H1 (cell line): ENCODE results near the gene MTERF2. TPM values are rescaled to one million over a fixed set of nuclear protein-coding genes. Genes with fewer than 3 reads are reported as not detected.
A peak's percentile ranks its signal among the peaks of the same experiment; 100 is the strongest.

Experiments
- CTCF ChIA-PET: fragments of 300-600 bp; sonication (Branson Sonifier 250); formaldehyde crosslinking; loops from one replicate; lab custom pipeline; 2021; ENCODE audit not compliant: partially characterized antibody; lab: Charles Lee
- POLR2A ChIA-PET: fragments of 300-600 bp; sonication (Branson Sonifier 250); formaldehyde crosslinking; loops from one replicate; lab custom pipeline; 2021; ENCODE audit warnings: inconsistent platforms; ENCODE audit not compliant: partially characterized antibody; lab: Charles Lee
- DNase-seq, 2 experiments: peaks; one replicate each; pipeline versions ENCODE4 v3.0.0 to v3.0.0-alpha.2; 2010 to 2022; ENCODE audit warnings: low spot score in 2 of 2, low read depth in 1 of 2, mixed read lengths in 1 of 2
- FAIRE-seq: peaks from 2 replicates; lab custom pipeline; 2011; peaks lifted over from hg19 to GRCh38; lab: Jason Lieb, UNC
- H2AFZ ChIP-seq: 2 replicates; pipeline ENCODE4 v1.8.1; 2012; ENCODE audit warnings: low read length, inconsistent platforms
- H2AK5ac ChIP-seq: 2 replicates; pipeline ENCODE4 v1.6.1; 2013; ENCODE audit warnings: low read depth, low read length
- H2BK120ac ChIP-seq: replicated peaks from 2 replicates; pipeline ENCODE3; 2013; ENCODE audit warnings: low read depth, low read length, inconsistent platforms
- H2BK12ac ChIP-seq: 2 replicates; pipeline ENCODE4 v1.6.1; 2013; ENCODE audit warnings: low read depth, low read length
- H2BK15ac ChIP-seq: 2 replicates; pipeline ENCODE4 v1.6.1; 2013; ENCODE audit warnings: low read length
- H2BK20ac ChIP-seq: 2 replicates; pipeline ENCODE4 v1.6.1; 2013; ENCODE audit warnings: low read length
- H2BK5ac ChIP-seq: 2 replicates; pipeline ENCODE4 v1.6.1; 2013; ENCODE audit warnings: low read depth, low read length
- H3K14ac ChIP-seq: 2 replicates; pipeline ENCODE4 v1.6.1; 2013; ENCODE audit warnings: inconsistent platforms; ENCODE audit not compliant: insufficient read length
- H3K18ac ChIP-seq: 2 replicates; pipeline ENCODE4 v1.6.1; 2013; ENCODE audit warnings: low read length; ENCODE audit errors: extremely low read depth
- H3K23ac ChIP-seq: 2 replicates; pipeline ENCODE4 v1.6.1; 2013; ENCODE audit warnings: inconsistent platforms; ENCODE audit not compliant: insufficient read length
- H3K23me2 ChIP-seq: 2 replicates; pipeline ENCODE4 v1.6.1; 2013; ENCODE audit warnings: low read depth, low read length
- H3K27ac ChIP-seq: 2 replicates; pipeline ENCODE4 v1.6.1; 2011; ENCODE audit warnings: low read depth, low read length, inconsistent platforms
- H3K27me3 ChIP-seq, 4 experiments: replicated peaks in 1 of 4; 1 replicate in 1 of 4; 2 replicates in 3 of 4; pipeline versions ENCODE4 v1.6.1 to v1.8.1; 2011 to 2013; ENCODE audit warnings: low read length in 3 of 4, mild to moderate bottlenecking in 3 of 4, inconsistent platforms in 2 of 4, mixed read lengths in 2 of 4, moderate library complexity in 1 of 4; ENCODE audit not compliant: control insufficient read depth in 3 of 4, insufficient read depth in 3 of 4; ENCODE audit errors: extremely low read depth in 1 of 4
- H3K36me3 ChIP-seq, 4 experiments: 2 replicates each; pipeline versions ENCODE4 v1.6.1 to v1.8.1; 2011 to 2013; ENCODE audit warnings: mild to moderate bottlenecking in 4 of 4, low read length in 3 of 4, moderate library complexity in 2 of 4, control low read depth in 1 of 4, inconsistent platforms in 1 of 4; ENCODE audit not compliant: insufficient read depth in 4 of 4, control insufficient read depth in 2 of 4
- H3K4ac ChIP-seq: replicated peaks from 2 replicates; pipeline ENCODE3; 2013; ENCODE audit warnings: low read length, low read depth, mixed read lengths, inconsistent platforms; ENCODE audit not compliant: insufficient read length
- H3K4me1 ChIP-seq, 4 experiments: replicated peaks in 1 of 4; 1 replicate in 1 of 4; 2 replicates in 3 of 4; pipeline versions ENCODE4 v1.6.1 to v1.8.1; 2011 to 2013; ENCODE audit warnings: low read length in 3 of 4, inconsistent platforms in 2 of 4, mixed read lengths in 1 of 4; ENCODE audit not compliant: insufficient read depth in 4 of 4, control insufficient read depth in 3 of 4
- H3K4me2 ChIP-seq, 2 experiments: 2 replicates each; pipeline versions ENCODE4 v1.6.1 to v1.8.1; 2011 to 2013; ENCODE audit warnings: low read depth in 2 of 2, low read length in 2 of 2, control low read depth in 1 of 2, inconsistent platforms in 1 of 2, mild to moderate bottlenecking in 1 of 2; ENCODE audit not compliant: insufficient read depth in 1 of 2
- H3K4me3 ChIP-seq, 4 experiments: fragments of 200-600, 300-600 bp in 1 of 4; sonication (generic), shearing (Covaris generic), sonication (Bioruptor Twin) in 1 of 4; 2 replicates each; pipeline versions ENCODE4 v1.5.1 to v1.8.1; 2011 to 2016; ENCODE audit warnings: low read length in 4 of 4, low read depth in 3 of 4, control low read depth in 2 of 4, inconsistent platforms in 2 of 4, mild to moderate bottlenecking in 2 of 4, mixed read lengths in 1 of 4, moderate library complexity in 1 of 4; ENCODE audit not compliant: insufficient read depth in 2 of 4; ENCODE audit errors: extremely low read depth in 1 of 4
- H3K56ac ChIP-seq: replicated peaks from 2 replicates; pipeline ENCODE3; 2013; ENCODE audit warnings: low read depth, mild to moderate bottlenecking, mixed read lengths, low read length, inconsistent platforms; ENCODE audit not compliant: insufficient read length
- H3K79me1 ChIP-seq: 2 replicates; pipeline ENCODE4 v1.6.1; 2013; ENCODE audit warnings: low read depth, low read length, control low read depth
- H3K79me2 ChIP-seq, 2 experiments: 2 replicates each; pipeline versions ENCODE4 v1.6.1 to v1.8.1; 2012 to 2013; ENCODE audit warnings: low read length in 2 of 2, mild to moderate bottlenecking in 2 of 2, inconsistent platforms in 1 of 2; ENCODE audit not compliant: insufficient read depth in 2 of 2, control insufficient read depth in 1 of 2
- H3K9ac ChIP-seq, 4 experiments: replicated peaks in 1 of 4; 1 replicate in 1 of 4; 2 replicates in 3 of 4; pipeline versions ENCODE4 v1.6.1 to v1.8.1; 2011 to 2013; ENCODE audit warnings: low read depth in 3 of 4, low read length in 3 of 4, control low read depth in 2 of 4, mild to moderate bottlenecking in 2 of 4, moderate library complexity in 2 of 4, inconsistent platforms in 1 of 4; ENCODE audit errors: extremely low read depth in 1 of 4
- H3K9me3 ChIP-seq, 2 experiments: 2 replicates each; pipeline versions ENCODE4 v1.6.1 to v1.8.1; 2012 to 2013; ENCODE audit warnings: mild to moderate bottlenecking in 2 of 2, moderate library complexity in 2 of 2, control low read depth in 1 of 2, inconsistent platforms in 1 of 2, low read depth in 1 of 2, low read length in 1 of 2, mixed read lengths in 1 of 2; ENCODE audit not compliant: insufficient read depth in 2 of 2
- H4K20me1 ChIP-seq, 2 experiments: replicated peaks in 1 of 2; 2 replicates each; pipeline versions ENCODE3 to v1.8.1; 2011 to 2013; ENCODE audit warnings: inconsistent platforms in 2 of 2, low read length in 2 of 2, mild to moderate bottlenecking in 1 of 2; ENCODE audit not compliant: insufficient read depth in 2 of 2, control insufficient read depth in 1 of 2
- H4K5ac ChIP-seq: 2 replicates; pipeline ENCODE4 v1.6.1; 2013; ENCODE audit warnings: low read length, low read depth, mixed read lengths, inconsistent platforms; ENCODE audit not compliant: insufficient read length
- H4K8ac ChIP-seq: 2 replicates; pipeline ENCODE4 v1.8.0; 2013; ENCODE audit warnings: mild to moderate bottlenecking, moderate library complexity, low read length, inconsistent platforms; ENCODE audit not compliant: insufficient read depth; ENCODE audit errors: extremely low read depth
- H4K91ac ChIP-seq: replicated peaks from 2 replicates; pipeline ENCODE3; 2013; ENCODE audit warnings: low read length, mixed read lengths, inconsistent platforms; ENCODE audit not compliant: insufficient read length
- EP300 ChIP-seq, 2 experiments: IDR thresholded peaks; 1 replicate in 1 of 2; 2 replicates in 1 of 2; pipeline ENCODE4 v1.6.1; 2011 to 2012; ENCODE audit warnings: low read depth in 2 of 2, low read length in 2 of 2, mild to moderate bottlenecking in 2 of 2, borderline replicate concordance in 1 of 2, inconsistent platforms in 1 of 2, moderate library complexity in 1 of 2
- JUN ChIP-seq: IDR thresholded peaks from 2 replicates; pipeline ENCODE4 v1.6.1; 2011; ENCODE audit warnings: low read depth, mild to moderate bottlenecking, improper control_type of control experiment, low read length
- KDM1A ChIP-seq: fragments of 200-600, 300-600 bp; sonication (generic); IDR thresholded peaks from 2 replicates; pipeline ENCODE4 v1.7.1; 2016; ENCODE audit warnings: mild to moderate bottlenecking, low read length, borderline replicate concordance
- RFX5 ChIP-seq: IDR thresholded peaks from 2 replicates; pipeline ENCODE4 v1.6.1; 2011; ENCODE audit warnings: low read depth, low read length, improper control_type of control experiment, borderline replicate concordance
- SAP30 ChIP-seq: fragments of 300-600 bp; sonication (generic); IDR thresholded peaks from 2 replicates; pipeline ENCODE4 v1.7.1; 2012; ENCODE audit warnings: low read length, moderate library complexity, mild to moderate bottlenecking, inconsistent platforms; ENCODE audit not compliant: insufficient read depth, insufficient replicate concordance
- SIRT6 ChIP-seq: IDR thresholded peaks from one replicate; pipeline ENCODE4 v1.7.1; 2012; ENCODE audit warnings: low read length, inconsistent platforms
- SP1 ChIP-seq: IDR thresholded peaks from 2 replicates; pipeline ENCODE4 v1.6.1; 2011; ENCODE audit warnings: low read depth, low read length
- SP2 ChIP-seq: IDR thresholded peaks from 2 replicates; pipeline ENCODE4 v1.6.1; 2012; ENCODE audit warnings: mild to moderate bottlenecking, low read length, inconsistent platforms
- TBP ChIP-seq: IDR thresholded peaks from 2 replicates; pipeline ENCODE4 v1.6.1; 2011; ENCODE audit warnings: low read depth, low read length, improper control_type of control experiment
- WGBS, 2 experiments: shearing (Covaris generic) in 1 of 2; methylation state at CpG; one replicate each; pipeline versions ENCODE4 v1.1.6 to v1.1.7; 2013 to 2015; ENCODE audit warnings: low lambda C conversion rate in 2 of 2, mixed read lengths in 2 of 2, inconsistent platforms in 1 of 2, low coverage in 1 of 2, missing lambda C conversion rate in 1 of 2; ENCODE audit not compliant: insufficient replicate concordance in 2 of 2, insufficient coverage in 1 of 2, insufficient read length in 1 of 2; ENCODE audit errors: extremely low coverage in 1 of 2, missing lambda C conversion rate in 1 of 2; 5-methylcytosine and 5-hydroxymethylcytosine counted together
- long read RNA-seq, 2 experiments: library from RNA in 1 of 2; library from capped mRNA in 1 of 2; stranded (forward); transcript quantifications; one replicate each; pipeline ENCODE4 v2.0.0, GENCODE V29; 2021; ENCODE audit warnings: inconsistent platforms in 1 of 2
- polyA minus RNA-seq, 3 experiments: library from RNA; depleted of rRNA, polyadenylated mRNA; stranded (reverse); fragments of >200 nt; gene quantifications; 1 replicate in 2 of 3; 2 replicates in 1 of 3; pipeline ENCODE4 v1.2.3, GENCODE V29; 2011
- polyA plus RNA-seq, 7 experiments: library from polyadenylated mRNA; depleted of rRNA in 3 of 7; stranded (reverse) in 5 of 7; unstranded in 2 of 7; fragments of >200 nt in 5 of 7; fragments of 200-250 nt in 2 of 7; gene quantifications; 1 replicate in 5 of 7; 2 replicates in 1 of 7; 4 replicates in 1 of 7; pipeline versions ENCODE4 v1.2.1 to v1.2.3, GENCODE V29; 2011 to 2013; ENCODE audit warnings: missing spikeins in 2 of 7, mixed read lengths in 2 of 7
- total RNA-seq: library from RNA; stranded (reverse); fragmentation: NEBNext Ultra II Directional; extraction: Animal tissue kit (Norgen Biotek cat#: 25700); gene quantifications from 2 replicates; pipeline ENCODE4 v1.2.1, GENCODE V29; 2021

Gene MTERF2
- total RNA-seq (6.2 and 7.1 TPM in 2 replicates), polyA plus RNA-seq (2011; rRNA removed) (2.6 and 2.8 TPM in 2 replicates), polyA minus RNA-seq (2011; rRNA and poly(A)+ RNA removed) (3.3 and 5.6 TPM in 2 replicates)
- 5.5 TPM for polyA plus RNA-seq (2011; cell fraction: cytosol; rRNA removed)
- 4.8 TPM for polyA plus RNA-seq (2011; cell fraction: nucleus; rRNA removed)
- 7.0 to 10.3 TPM (median 9.9 TPM) in 4 replicates for polyA plus RNA-seq (2012, experiment 1 of 2)
- 0.88 TPM for polyA plus RNA-seq (2012, experiment 2 of 2)
- polyA plus RNA-seq (2013, experiment 1 of 2) = 8.6 TPM
- 8.2 TPM for polyA plus RNA-seq (2013, experiment 2 of 2)
- polyA minus RNA-seq (2011; cell fraction: cytosol; rRNA and poly(A)+ RNA removed) = 5.9 TPM
- 5.0 TPM for polyA minus RNA-seq (2011; cell fraction: nucleus; rRNA and poly(A)+ RNA removed)
- long read RNA-seq, experiment 1, partial matches to known transcripts = 0 of 5 reads
- long read RNA-seq, experiment 1, other reads (novel, unspliced or antisense) = 3 of 5 reads
- long read RNA-seq, experiment 2, partial matches to known transcripts = 0 of 7 reads
- long read RNA-seq, experiment 2, other reads (novel, unspliced or antisense) = 1 of 7 reads

- no peak for FAIRE-seq
- no peaks in the 10 kb centered on the region for H4K20me1 ChIP-seq
- TF ChIP-seq JUN (no peak), SP2 (no peak), RFX5 (no peak), EP300 (IDR thresholded peaks at IDR 0.05; ENCODE audit: borderline replicate concordance in 1 of 2, low read depth in 2 of 2, low read length in 2 of 2) (no peak), TBP (peak; percentile 55; the same call in 1 of the 2 replicates), SAP30 (no peak), SIRT6 (no peak), SP1 (peak; percentile 65; the same call in 1 of the 2 replicates), KDM1A (no peak)
Observed at GRCh38 chr12:106986625-106987389, at the start of gene MTERF2. MTERF2 (minus strand) TSS chr12:106987146; CDS start chr12:106978714, 8,432 bp downstream.

More at GRCh38 chr12:106986625-106987389, at the start of gene MTERF2:
- ChIA-PET POLR2A (interaction anchor here (0.8 to 1.4 kb wide), 4 partner anchors 10 to 31 kb away, joined by 3 to 11 read pairs (median 4); partner anchors contain the start of gene TMEM263), CTCF (interaction anchor here (1.1 to 1.3 kb wide), 3 partner anchors 104 to 635 kb away, joined by 3 to 6 read pairs (median 3); no protein-coding TSS in a partner anchor)
- no peak within 1 kb of the TSS for H3K23ac ChIP-seq
- peaks cover 4% of the 10 kb centered on the region; the same call in 1 of the 2 replicates for H3K23me2 ChIP-seq
- no peak within 1 kb of the TSS for H2BK12ac ChIP-seq
- peak within 1 kb of the TSS; percentile 65 to 82 for H3K4me2 ChIP-seq
- H3K9ac ChIP-seq = peak within 1 kb of the TSS; percentile 59 to 65 (median 63)
- no peak within 1 kb of the TSS for H2BK120ac ChIP-seq
- H3K4me3 ChIP-seq = peak within 1 kb of the TSS; percentile 74 to 86 (median 86)
- H3K79me2 ChIP-seq = no peaks in the 10 kb centered on the region
- H2AK5ac ChIP-seq = no peak within 1 kb of the TSS
- H3K4ac ChIP-seq = no peak within 1 kb of the TSS
- no peak within 1 kb of the TSS for H3K14ac ChIP-seq
- H3K36me3 ChIP-seq = peaks cover 0 to 4% (median 0%) of the 10 kb centered on the region in 4 experiments; a peak in 2 of 8 replicates
- no peak within 1 kb of the TSS for H4K5ac ChIP-seq
- no peaks in the 10 kb centered on the region for H3K79me1 ChIP-seq
- no peak within 1 kb of the TSS; the same call in 1 of the 2 replicates for H2BK5ac ChIP-seq
- DNase-seq = peak; percentile 77 to 85
- H2AFZ ChIP-seq = peak within 1 kb of the TSS; percentile 88
- H4K8ac ChIP-seq = no peak within 1 kb of the TSS; the same call in 1 of the 2 replicates
- peaks cover 2 to 10% (median 6%) of the 10 kb centered on the region in 4 experiments for H3K4me1 ChIP-seq
- H3K27ac ChIP-seq = peak within 1 kb of the TSS; percentile 33; the same call in 1 of the 2 replicates
- 4% methylated on average over 37 of the region's 50 CpGs; no CpG with 5 or more reads in 1 of the 2 experiments for WGBS, 2 experiments
- H4K91ac ChIP-seq = no peak within 1 kb of the TSS
- H3K27me3 ChIP-seq = no peaks in the 10 kb centered on the region; a peak in 1 of 7 replicates
- no peak within 1 kb of the TSS for H3K56ac ChIP-seq
- no peaks in the 10 kb centered on the region for H3K9me3 ChIP-seq
- H2BK15ac ChIP-seq = no peak within 1 kb of the TSS
- peak within 1 kb of the TSS; percentile 39; the same call in 1 of the 2 replicates for H3K18ac ChIP-seq
- H2BK20ac ChIP-seq = no peak within 1 kb of the TSS
